Measurements from ENCODE around the gene MAST3. TPM values are rescaled to one million over a fixed set of nuclear protein-coding genes. Genes with fewer than 3 reads are reported as not detected.

Gene MAST3
- total and polyA plus RNA-seq, 7 donors = 2.6 to 16.3 (median 4.2) TPM

DNA sequence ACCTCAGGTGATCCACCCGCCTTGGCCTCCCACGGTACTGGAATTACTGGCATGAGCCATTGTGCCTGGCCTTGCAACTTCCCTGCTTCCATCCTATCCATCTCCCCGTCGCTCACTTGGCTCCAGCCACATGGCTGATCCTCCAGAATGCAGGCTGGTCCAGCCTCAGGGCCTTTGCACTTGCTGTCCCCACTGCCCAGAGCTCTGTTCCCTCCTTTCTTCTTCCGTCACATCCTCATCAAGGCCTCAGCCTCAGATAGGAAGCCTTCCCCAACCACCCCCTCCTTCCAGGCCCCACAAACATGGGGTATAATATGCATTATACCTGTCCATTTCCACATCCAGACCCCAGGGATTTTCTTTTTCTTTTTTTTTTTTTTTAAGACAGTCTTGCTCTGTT is 16.2 kb downstream of the MAST3 start:
- no peaks in the 10 kb centered on the region for H3K36me3 ChIP-seq
- H3K9me3 ChIP-seq = no peaks in the 10 kb centered on the region
- H3K4me1 ChIP-seq = peaks cover 0 to 36% (median 30%) of the 10 kb centered on the region in 4 donors
- TF ChIP-seq POLR2A (IDR thresholded peaks at IDR 0.05) = no peak
- TF ChIP-seq EP300 (IDR thresholded peaks at IDR 0.05) = no peak
- TF ChIP-seq, protein P1, sequence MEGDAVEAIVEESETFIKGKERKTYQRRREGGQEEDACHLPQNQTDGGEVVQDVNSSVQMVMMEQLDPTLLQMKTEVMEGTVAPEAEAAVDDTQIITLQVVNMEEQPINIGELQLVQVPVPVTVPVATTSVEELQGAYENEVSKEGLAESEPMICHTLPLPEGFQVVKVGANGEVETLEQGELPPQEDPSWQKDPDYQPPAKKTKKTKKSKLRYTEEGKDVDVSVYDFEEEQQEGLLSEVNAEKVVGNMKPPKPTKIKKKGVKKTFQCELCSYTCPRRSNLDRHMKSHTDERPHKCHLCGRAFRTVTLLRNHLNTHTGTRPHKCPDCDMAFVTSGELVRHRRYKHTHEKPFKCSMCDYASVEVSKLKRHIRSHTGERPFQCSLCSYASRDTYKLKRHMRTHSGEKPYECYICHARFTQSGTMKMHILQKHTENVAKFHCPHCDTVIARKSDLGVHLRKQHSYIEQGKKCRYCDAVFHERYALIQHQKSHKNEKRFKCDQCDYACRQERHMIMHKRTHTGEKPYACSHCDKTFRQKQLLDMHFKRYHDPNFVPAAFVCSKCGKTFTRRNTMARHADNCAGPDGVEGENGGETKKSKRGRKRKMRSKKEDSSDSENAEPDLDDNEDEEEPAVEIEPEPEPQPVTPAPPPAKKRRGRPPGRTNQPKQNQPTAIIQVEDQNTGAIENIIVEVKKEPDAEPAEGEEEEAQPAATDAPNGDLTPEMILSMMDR (IDR thresholded peaks at IDR 0.05) = no peak
- TF ChIP-seq POLR2AphosphoS5 (IDR thresholded peaks at IDR 0.05) = no peak
- H3K27me3 ChIP-seq = peaks cover 0 to 14% (median 12%) of the 10 kb centered on the region in 3 donors
- no peak overlapping the region for H3K27ac ChIP-seq
- 94 to 95% methylated on average over 5 of the region's 5 CpGs for WGBS, 2 donors
- H3K4me3 ChIP-seq = no peak overlapping the region
- intact Hi-C loops (cut with DNase I) = loop anchor here (2.0 to 10.0 kb wide), 4 partner anchors 47 to 301 kb away; partner anchors contain the start of gene SSBP4
- no peak for DNase-seq

DNA sequence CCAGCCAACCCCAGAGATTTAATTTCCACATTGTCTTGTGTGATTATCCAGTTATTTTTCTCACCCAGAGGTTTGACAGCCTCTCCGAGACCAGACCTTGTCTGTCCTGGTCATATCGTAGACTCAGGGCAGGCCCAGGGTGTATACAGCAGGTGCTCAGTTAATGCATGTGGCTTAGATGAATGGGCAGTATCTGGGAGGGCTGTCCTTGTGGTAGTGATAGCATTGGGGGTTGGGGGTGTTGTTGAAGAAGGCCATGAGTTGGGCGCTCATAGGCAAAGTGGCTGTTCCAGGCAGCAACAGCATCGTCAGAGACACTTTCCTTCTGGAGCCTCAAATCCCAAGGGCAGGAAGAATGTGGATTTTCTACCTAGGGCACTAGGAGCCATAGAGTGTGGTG is 16.9 kb downstream of the MAST3 start:
- WGBS, 2 donors = 94 to 96% methylated on average over 4 of the region's 4 CpGs
- H3K4me3 ChIP-seq = no peak overlapping the region
- peaks cover 0 to 38% (median 34%) of the 10 kb centered on the region in 4 donors for H3K4me1 ChIP-seq
- H3K27ac ChIP-seq = no peak overlapping the region
- intact Hi-C loops (cut with DNase I) = loop anchor here (2.0 to 10.0 kb wide), 2 partner anchors 138 to 300 kb away; partner anchors contain the start of gene SSBP4
- no peaks in the 10 kb centered on the region for H3K36me3 ChIP-seq
- DNase-seq = no peak
- H3K27me3 ChIP-seq = peaks cover 0 to 14% (median 12%) of the 10 kb centered on the region in 3 donors
- H3K9me3 ChIP-seq = no peaks in the 10 kb centered on the region
- TF ChIP-seq POLR2AphosphoS5 (IDR thresholded peaks at IDR 0.05) = no peak
- no peak for TF ChIP-seq POLR2A (IDR thresholded peaks at IDR 0.05)
- no peak for TF ChIP-seq EP300 (IDR thresholded peaks at IDR 0.05)
- TF ChIP-seq, protein P1 (IDR thresholded peaks at IDR 0.05) = no peak

DNA sequence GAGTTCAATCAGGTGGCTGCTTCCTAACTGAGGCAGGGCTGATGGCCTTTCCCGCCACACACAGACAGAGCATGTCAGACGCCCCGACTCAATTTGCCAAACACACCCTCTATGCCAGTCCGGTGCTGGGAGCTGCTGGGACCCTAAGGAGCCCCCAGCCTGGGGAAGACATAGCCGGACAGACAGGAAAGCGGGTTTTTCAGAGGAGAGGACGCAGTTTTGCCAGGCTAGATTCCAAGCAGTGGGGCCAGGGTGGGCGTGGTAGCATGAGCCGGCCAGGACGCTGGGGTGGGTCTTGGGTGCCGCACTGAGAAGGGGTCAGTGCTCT is 19.8 kb downstream of the MAST3 start:
- no peaks in the 10 kb centered on the region for H3K27me3 ChIP-seq
- 26 to 36% methylated on average over 11 of the region's 11 CpGs for WGBS, 2 donors
- no peaks in the 10 kb centered on the region for H3K9me3 ChIP-seq
- peaks cover 0 to 23% (median 22%) of the 10 kb centered on the region in 4 donors for H3K4me1 ChIP-seq
- intact Hi-C loops (cut with DNase I) = loop anchor here (10.0 kb wide), 1 partner anchor 297 kb away; the partner anchor contains the start of gene SSBP4
- TF ChIP-seq EP300 (IDR thresholded peaks at IDR 0.05) = no peak
- TF ChIP-seq, protein P1 (IDR thresholded peaks at IDR 0.05) = peak in 1 of 4 experiments; percentile 5
- DNase-seq = no peak
- peak overlapping the region in 1 of 4 donors; percentile 83 for H3K27ac ChIP-seq
- H3K4me3 ChIP-seq = peak overlapping the region; percentile 15 to 82 (median 67)
- no peaks in the 10 kb centered on the region for H3K36me3 ChIP-seq

DNA sequence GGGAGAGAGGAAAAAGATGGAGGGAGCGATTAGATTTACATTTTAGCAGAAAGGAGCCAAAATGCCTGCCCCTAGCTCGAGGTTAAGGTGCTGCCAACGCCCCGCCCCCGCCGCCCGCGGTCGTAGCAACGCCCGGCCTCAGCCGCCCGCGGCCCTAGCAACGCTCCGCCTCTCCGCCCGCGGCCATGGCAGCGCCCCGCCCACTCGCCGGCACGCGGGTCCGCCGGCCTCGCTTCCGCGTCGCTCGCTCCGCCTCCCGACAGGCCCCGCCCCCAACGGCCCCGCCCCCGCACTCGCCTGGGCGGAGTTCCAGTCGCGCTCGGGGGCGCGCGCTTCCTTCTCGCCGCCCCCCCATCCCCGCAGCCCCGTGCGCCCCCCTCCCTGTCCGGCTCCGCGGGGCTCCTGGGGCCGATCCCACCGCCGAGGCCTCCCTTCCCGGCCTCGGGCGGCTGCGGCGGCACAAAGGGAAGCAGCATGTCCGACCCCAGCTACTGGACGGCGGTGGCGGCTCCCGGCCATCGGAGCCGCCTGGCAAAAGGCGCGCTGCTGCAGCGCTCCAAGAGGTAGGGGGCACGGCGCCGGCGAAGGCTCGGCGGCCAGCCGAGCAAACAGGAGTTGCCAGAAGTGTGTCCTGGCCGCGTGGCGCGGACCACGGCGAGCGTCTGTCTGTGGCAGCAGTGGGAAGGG is 20.3 kb downstream of the MAST3 start:
- peak overlapping the region; percentile 75 to 83 (median 80) for H3K27ac ChIP-seq
- intact Hi-C loops (cut with DNase I) = loop anchor here (2.0 to 10.0 kb wide), 2 partner anchors 35 to 297 kb away; partner anchors contain the start of genes PIK3R2 and SSBP4

DNA sequence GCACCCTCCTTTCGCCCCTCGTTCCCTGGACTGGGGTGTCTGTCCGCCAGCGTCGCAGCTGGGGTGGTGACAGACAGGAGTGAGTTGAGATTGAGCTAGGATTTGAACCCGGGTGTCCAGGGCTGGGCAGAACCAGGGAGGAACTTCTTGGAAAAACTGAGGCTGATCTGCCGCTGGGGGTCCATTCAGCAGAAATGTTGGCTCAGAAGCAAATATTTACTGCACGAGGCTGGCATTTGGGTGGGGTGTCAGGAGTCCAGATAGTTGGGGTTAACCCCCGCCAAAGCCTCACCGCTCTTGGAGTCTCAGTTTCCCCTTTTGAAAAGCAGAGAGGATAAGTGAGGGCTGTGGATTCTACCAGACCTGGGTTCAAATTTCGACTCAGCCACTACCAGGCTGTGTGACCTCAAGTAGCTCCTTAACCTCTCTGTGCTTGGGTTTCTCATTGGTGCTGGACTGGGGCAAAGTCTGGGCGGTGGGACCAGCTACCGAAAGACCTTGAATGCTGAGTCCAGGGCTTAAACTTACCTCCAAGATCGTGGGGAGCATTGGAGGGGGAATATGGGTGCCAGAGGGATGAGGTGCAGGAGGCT is 20.9 kb downstream of the MAST3 start:
- H3K36me3 ChIP-seq = no peaks in the 10 kb centered on the region
- intact Hi-C loops (cut with DNase I) = loop anchor here (2.0 to 10.0 kb wide), 2 partner anchors 34 to 296 kb away; partner anchors contain the start of genes PIK3R2 and SSBP4
- H3K9me3 ChIP-seq = no peaks in the 10 kb centered on the region
- no peak for DNase-seq
- H3K4me1 ChIP-seq = peaks cover 0 to 23% (median 22%) of the 10 kb centered on the region in 4 donors
- TF ChIP-seq, protein P1 (IDR thresholded peaks at IDR 0.05) = no peak
- TF ChIP-seq POLR2A (IDR thresholded peaks at IDR 0.05) (no peak), EP300 (IDR thresholded peaks at IDR 0.05) (no peak), POLR2AphosphoS5 (IDR thresholded peaks at IDR 0.05) (no peak)
- peak overlapping the region; percentile 75 to 83 (median 80) for H3K27ac ChIP-seq
- WGBS, 2 donors = 17 to 30% methylated on average over 14 of the region's 14 CpGs
- peak overlapping the region; percentile 65 to 82 (median 67) for H3K4me3 ChIP-seq
- no peaks in the 10 kb centered on the region for H3K27me3 ChIP-seq

More for the DNA sequence above, 20.3 kb downstream of the MAST3 start:
- H3K36me3 ChIP-seq = no peaks in the 10 kb centered on the region
- WGBS, 2 donors = 1% methylated on average over 86 of the region's 86 CpGs
- no peaks in the 10 kb centered on the region for H3K27me3 ChIP-seq
- peaks cover 0 to 23% (median 22%) of the 10 kb centered on the region in 4 donors for H3K4me1 ChIP-seq
- TF ChIP-seq EP300 (IDR thresholded peaks at IDR 0.05) (no peak), POLR2AphosphoS5 (IDR thresholded peaks at IDR 0.05) (peak in 1 of 4 donors; percentile 11)
- peak overlapping the region; percentile 65 to 82 (median 67) for H3K4me3 ChIP-seq
- H3K9me3 ChIP-seq = no peaks in the 10 kb centered on the region
- peak; percentile 93 for DNase-seq
